Measurements from ENCODE around the gene U2AF1L4. TPM values are rescaled to one million over a fixed set of nuclear protein-coding genes. Genes with fewer than 3 reads are reported as not detected.

The U2AF1L4 gene
- total RNA-seq, 4 donors from 2014 or later = 10.2 to 19.0 (median 17.5) TPM

DNA sequence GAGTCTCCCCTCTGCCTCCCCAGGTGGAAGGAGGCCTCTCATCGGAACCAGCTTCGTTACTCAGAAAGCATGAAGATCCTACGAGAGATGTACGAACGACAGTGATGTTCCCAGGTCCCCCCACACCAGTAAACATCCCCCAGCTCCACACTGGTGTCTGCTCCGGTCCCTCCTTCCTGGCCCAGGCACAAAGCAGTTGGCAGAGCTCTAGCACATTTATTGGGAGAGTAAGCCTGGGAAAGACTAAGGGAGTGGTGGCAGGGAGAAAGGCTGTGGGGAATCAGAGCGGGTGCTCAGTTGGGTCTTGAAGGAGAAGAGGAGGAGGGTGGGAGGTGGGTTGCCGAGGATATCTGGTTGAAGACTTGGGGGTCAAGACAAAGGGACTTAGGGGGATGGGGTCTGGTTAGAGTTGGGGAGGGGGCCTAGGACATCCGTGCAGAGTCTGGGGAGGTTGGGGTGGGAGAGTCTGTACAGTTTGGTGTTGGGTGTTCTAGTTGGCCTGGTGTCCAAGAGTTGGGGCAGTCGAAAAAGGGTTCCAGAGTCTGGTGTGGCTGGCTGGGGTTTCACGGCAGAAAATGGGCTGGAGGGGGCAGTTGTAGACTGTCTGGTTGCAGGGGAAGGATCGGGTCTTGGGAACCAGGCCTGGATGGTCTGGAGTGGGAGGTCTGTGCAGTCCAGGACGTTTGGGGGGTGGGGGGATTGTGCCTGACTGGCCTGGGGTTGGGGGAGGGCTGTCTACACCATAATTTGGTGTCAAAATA is 9.3 kb upstream of the U2AF1L4 start:
- intact Hi-C loops (cut with DNase I) = no loop called here

DNA sequence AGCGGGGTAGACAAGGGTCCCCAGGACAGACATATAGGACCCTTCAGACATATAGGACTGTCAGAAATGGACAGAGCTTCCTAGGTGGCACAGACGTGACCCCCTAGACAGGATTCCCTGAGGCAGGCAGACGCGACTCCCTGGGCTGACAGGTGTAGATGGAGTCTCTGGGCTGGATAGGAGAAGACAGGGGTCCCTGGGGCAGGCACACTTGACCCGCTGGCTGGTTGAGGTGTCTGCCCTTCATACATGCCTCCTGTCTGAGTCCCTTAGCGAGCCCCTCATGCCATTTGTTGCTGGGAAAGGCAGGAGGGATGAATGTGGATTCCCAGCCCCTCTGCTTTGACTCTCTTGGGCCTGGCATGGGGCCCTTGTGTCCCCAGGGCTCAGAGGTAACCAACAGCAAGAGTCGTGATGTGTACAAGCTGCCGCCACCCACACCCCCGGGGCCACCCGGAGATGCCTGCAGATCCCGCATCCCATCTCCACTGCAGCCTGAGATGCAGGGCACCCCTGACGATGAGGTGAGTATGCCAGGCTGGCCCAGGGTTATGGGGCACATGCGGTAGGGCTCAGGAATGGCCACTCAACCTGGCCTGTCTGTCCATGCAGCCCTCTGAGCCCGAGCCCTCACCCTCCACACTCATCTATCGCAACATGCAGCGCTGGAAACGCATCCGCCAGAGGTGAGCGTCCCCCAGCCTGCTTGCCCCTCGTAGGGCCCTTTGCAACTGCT is 8.6 kb upstream of the U2AF1L4 start:
- Histone ChIP-seq H3K27ac (peak overlapping the region in 3 of 4 donors; percentile 93 to 98 (median 98)), H3K4me3 (no peak overlapping the region), H3K4me1 (peaks cover 37 to 57% (median 43%) of the 10 kb centered on the region in 3 donors), H3K36me3 (peaks cover 8 to 36% (median 21%) of the 10 kb centered on the region in 3 donors), H3K27me3 (no peaks in the 10 kb centered on the region), H3K9me3 (no peaks in the 10 kb centered on the region)
- TF ChIP-seq POLR2A (IDR thresholded peaks at IDR 0.05) (no peak), CTCF (IDR thresholded peaks at IDR 0.05) (no peak)
- 95 to 100% methylated on average over 6 to 10 of the region's 20 CpGs for WGBS, 2 donors
- no peak for DNase-seq
- intact Hi-C loops (cut with DNase I) = no loop called here

More for the DNA sequence above, 9.3 kb upstream of the U2AF1L4 start:
- H3K36me3 ChIP-seq = peaks cover 8 to 36% (median 21%) of the 10 kb centered on the region in 3 donors
- H3K4me3 ChIP-seq = peak overlapping the region in 2 of 4 donors; percentile 69 to 88
- H3K27ac ChIP-seq = peak overlapping the region; percentile 93 to 98 (median 96)
- TF ChIP-seq POLR2A (IDR thresholded peaks at IDR 0.05) = no peak
- TF ChIP-seq CTCF (IDR thresholded peaks at IDR 0.05) = no peak
- H3K27me3 ChIP-seq = no peaks in the 10 kb centered on the region
- H3K4me1 ChIP-seq = peaks cover 37 to 57% (median 40%) of the 10 kb centered on the region in 3 donors
- 76 to 91% methylated on average over 10 to 13 of the region's 13 CpGs for WGBS, 2 donors
- no peak for DNase-seq
- H3K9me3 ChIP-seq = no peaks in the 10 kb centered on the region

DNA sequence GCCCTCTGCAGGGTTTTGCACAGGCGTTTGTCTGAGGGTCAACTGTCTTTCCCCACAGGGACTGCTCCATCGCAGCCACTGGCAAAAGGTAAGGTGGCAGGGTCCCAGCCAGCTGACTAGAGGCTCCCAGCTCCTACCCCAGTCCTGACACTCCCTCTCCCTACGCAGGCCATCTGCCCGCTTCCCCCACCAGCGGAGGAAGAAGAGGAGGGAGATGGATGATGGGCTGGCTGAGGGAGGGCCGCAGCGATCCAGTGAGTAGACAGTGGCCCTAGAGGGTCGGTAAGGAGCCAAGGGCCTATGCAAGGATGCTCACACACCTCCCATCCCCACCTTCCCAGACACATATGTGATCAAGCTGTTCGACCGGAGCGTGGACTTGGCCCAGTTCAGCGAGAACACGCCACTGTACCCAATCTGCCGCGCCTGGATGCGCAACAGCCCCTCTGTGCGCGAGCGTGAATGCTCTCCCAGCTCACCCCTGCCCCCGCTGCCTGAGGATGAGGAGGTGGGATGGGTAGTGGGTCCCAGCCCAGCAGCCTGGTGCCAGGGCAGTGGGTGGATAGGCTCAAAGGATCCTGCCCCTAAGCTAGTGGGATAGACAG is 7.6 kb upstream of the U2AF1L4 start:
- WGBS, 2 donors = 92 to 93% methylated on average over 7 to 12 of the region's 20 CpGs
- H3K27me3 ChIP-seq = no peaks in the 10 kb centered on the region
- intact Hi-C loops (cut with DNase I) = no loop called here
- no peak for TF ChIP-seq POLR2A (IDR thresholded peaks at IDR 0.05)
- TF ChIP-seq CTCF (IDR thresholded peaks at IDR 0.05) = no peak
- no peaks in the 10 kb centered on the region for H3K9me3 ChIP-seq
- H3K4me3 ChIP-seq = no peak overlapping the region
- H3K4me1 ChIP-seq = peaks cover 34 to 56% (median 43%) of the 10 kb centered on the region in 3 donors
- H3K36me3 ChIP-seq = peaks cover 8 to 36% (median 21%) of the 10 kb centered on the region in 3 donors
- no peak overlapping the region for H3K27ac ChIP-seq
- no peak for DNase-seq

- intact Hi-C loops (cut with DNase I) = no loop called here
- Histone ChIP-seq H3K4me1 (peaks cover 34 to 57% (median 40%) of the 10 kb centered on the region in 3 donors), H3K36me3 (peaks cover 8 to 36% (median 21%) of the 10 kb centered on the region in 3 donors), H3K27me3 (no peaks in the 10 kb centered on the region), H3K4me3 (no peak overlapping the region), H3K27ac (no peak overlapping the region), H3K9me3 (no peaks in the 10 kb centered on the region)
- 86 to 90% methylated on average over 8 to 9 of the region's 14 CpGs for WGBS, 2 donors
- TF ChIP-seq CTCF (IDR thresholded peaks at IDR 0.05) (no peak), POLR2A (IDR thresholded peaks at IDR 0.05) (no peak)
- DNase-seq = no peak
These were observed 6.9 kb upstream of the U2AF1L4 start for GRCh38 chr19:35751839-35752745.
